WTC11 (cell line): ENCODE data around the gene CCDC157. TPM values are rescaled to one million over a fixed set of nuclear protein-coding genes. Genes with fewer than 3 reads are reported as not detected.

ENCODE experiments used
- ATAC-seq: fragments of 200-7000 bp; cut with Tn5 transposase; 2 replicates; pipeline ENCODE4 v1.10.0; 2021; ENCODE audit warnings: mild to moderate bottlenecking, moderate library complexity
- CTCF ChIA-PET: fragments of 300-600 bp; sonication (Branson Sonifier 250); formaldehyde crosslinking; loops from one replicate; lab custom pipeline; 2021; ENCODE audit warnings: antibody characterized with exemption; lab: Charles Lee
- POLR2A ChIA-PET: fragments of 350-600 bp; sonication (Branson Sonifier 250); formaldehyde crosslinking; loops from one replicate; lab custom pipeline; 2021; ENCODE audit warnings: antibody characterized with exemption; lab: Charles Lee
- DNase-seq: peaks from one replicate; pipeline ENCODE4 v3.0.0; 2021; ENCODE audit warnings: low spot score
- H3K27ac Mint-ChIP-seq: 2 replicates; pipeline ENCODE4 v1.8.0; 2021; ENCODE audit warnings: mixed read lengths
- H3K27me3 Mint-ChIP-seq: 2 replicates; pipeline ENCODE4 v1.8.0; 2021; ENCODE audit warnings: low read depth, mild to moderate bottlenecking, moderate library complexity, mixed read lengths
- H3K36me3 Mint-ChIP-seq: 2 replicates; pipeline ENCODE4 v1.8.0; 2021; ENCODE audit warnings: mixed read lengths
- H3K4me1 Mint-ChIP-seq: 2 replicates; pipeline ENCODE4 v1.8.0; 2022; ENCODE audit warnings: mixed read lengths
- H3K4me3 Mint-ChIP-seq: 2 replicates; pipeline ENCODE4 v1.8.0; 2021; ENCODE audit warnings: mild to moderate bottlenecking, moderate library complexity, mixed read lengths
- H3K9me3 Mint-ChIP-seq: 2 replicates; pipeline ENCODE4 v1.8.0; 2021; ENCODE audit warnings: mixed read lengths
- ATF3 ChIP-seq: sonication (generic); formaldehyde crosslinking; conservative IDR thresholded peaks from 2 replicates; pipeline ENCODE4 v1.8.1; 2022; ENCODE audit warnings: mild to moderate bottlenecking, missing genetic modification reagents
- CTCF ChIP-seq: fragments of 200-600 bp; IDR thresholded peaks from 2 replicates; pipeline ENCODE4 v1.8.0; 2022; ENCODE audit warnings: antibody characterized with exemption
- EMX1 ChIP-seq: fragments of 250-450 bp; sonication (Bioruptor Pico); IDR thresholded peaks from 2 replicates; pipeline ENCODE4 v1.8.0; 2021; ENCODE audit warnings: mild to moderate bottlenecking
- FOXK1 ChIP-seq: sonication (generic); formaldehyde crosslinking; IDR thresholded peaks from 2 replicates; pipeline ENCODE4 v1.8.0; 2022; ENCODE audit warnings: mild to moderate bottlenecking, moderate library complexity, missing genetic modification reagents
- FOXP1 ChIP-seq: sonication (generic); formaldehyde crosslinking; IDR thresholded peaks from 2 replicates; pipeline ENCODE4 v1.8.0; 2022; ENCODE audit warnings: missing genetic modification reagents, mild to moderate bottlenecking, moderate library complexity, borderline replicate concordance
- GABPB1 ChIP-seq: sonication (generic); formaldehyde crosslinking; IDR thresholded peaks from 2 replicates; pipeline ENCODE4 v1.8.1; 2023; ENCODE audit warnings: mild to moderate bottlenecking, missing genetic modification reagents
- GRHL2 ChIP-seq: fragments of 250-450 bp; sonication (Bioruptor Pico); IDR thresholded peaks from 2 replicates; pipeline ENCODE4 v1.8.0; 2022; ENCODE audit warnings: mild to moderate bottlenecking, moderate library complexity; ENCODE audit not compliant: insufficient replicate concordance, severe bottlenecking
- HMGA2 ChIP-seq: fragments of 250-450 bp; sonication (Bioruptor Pico); IDR thresholded peaks from 2 replicates; pipeline ENCODE4 v1.4.0; 2021; ENCODE audit warnings: mild to moderate bottlenecking, moderate library complexity
- IRF1 ChIP-seq: sonication (generic); formaldehyde crosslinking; IDR thresholded peaks from 2 replicates; pipeline ENCODE4 v1.8.0; 2023; ENCODE audit warnings: missing genetic modification reagents
- JUN ChIP-seq: sonication (generic); formaldehyde crosslinking; IDR thresholded peaks from 2 replicates; pipeline ENCODE4 v1.8.0; 2023; ENCODE audit warnings: mild to moderate bottlenecking, missing genetic modification reagents
- KAT7 ChIP-seq: sonication (generic); formaldehyde crosslinking; IDR thresholded peaks from 2 replicates; pipeline ENCODE4 v1.8.1; 2023; ENCODE audit warnings: missing genetic modification reagents, mild to moderate bottlenecking, borderline replicate concordance
- MLX ChIP-seq: sonication (generic); formaldehyde crosslinking; IDR thresholded peaks from 2 replicates; pipeline ENCODE4 v1.8.1; 2023; ENCODE audit warnings: mild to moderate bottlenecking, missing genetic modification reagents, moderate library complexity
- NR1H2 ChIP-seq: sonication (generic); formaldehyde crosslinking; IDR thresholded peaks from 2 replicates; pipeline ENCODE4 v1.9.0; 2021; ENCODE audit warnings: mild to moderate bottlenecking, moderate library complexity, missing genetic modification reagents
- NR2C2 ChIP-seq: sonication (generic); formaldehyde crosslinking; IDR thresholded peaks from 2 replicates; pipeline ENCODE4 v1.8.0; 2022; ENCODE audit warnings: mild to moderate bottlenecking, missing genetic modification reagents
- SP1 ChIP-seq: sonication (generic); formaldehyde crosslinking; conservative IDR thresholded peaks from 2 replicates; pipeline ENCODE4 v1.8.1; 2022; ENCODE audit warnings: missing genetic modification reagents
- TEAD1 ChIP-seq: sonication (generic); formaldehyde crosslinking; IDR thresholded peaks from 2 replicates; pipeline ENCODE4 v1.8.0; 2022; ENCODE audit warnings: mild to moderate bottlenecking, missing genetic modification reagents
- USF1 ChIP-seq: sonication (generic); formaldehyde crosslinking; IDR thresholded peaks from 2 replicates; pipeline ENCODE4 v1.8.0; 2022; ENCODE audit warnings: mild to moderate bottlenecking, missing genetic modification reagents
- ZNF121 ChIP-seq: sonication (generic); formaldehyde crosslinking; IDR thresholded peaks from 2 replicates; pipeline ENCODE4 v1.8.0; 2023; ENCODE audit warnings: missing genetic modification reagents
- ZNF232 ChIP-seq: sonication (generic); formaldehyde crosslinking; IDR thresholded peaks from 2 replicates; pipeline ENCODE4 v1.8.0; 2022; ENCODE audit warnings: mild to moderate bottlenecking, missing genetic modification reagents
- ZNF263 ChIP-seq: sonication (generic); formaldehyde crosslinking; IDR thresholded peaks from 2 replicates; pipeline ENCODE4 v1.8.1; 2022; ENCODE audit warnings: low read depth, mild to moderate bottlenecking, moderate library complexity, missing genetic modification reagents
- ZNF281 ChIP-seq: sonication (generic); formaldehyde crosslinking; IDR thresholded peaks from 2 replicates; pipeline ENCODE4 v1.8.0; 2023; ENCODE audit warnings: mild to moderate bottlenecking, missing genetic modification reagents
- ZNF396 ChIP-seq: fragments of 250-450 bp; sonication (Bioruptor Pico); IDR thresholded peaks from 2 replicates; pipeline ENCODE4 v1.8.0; 2021; ENCODE audit warnings: mild to moderate bottlenecking, moderate library complexity, borderline replicate concordance
- ZNF532 ChIP-seq: fragments of 250-450 bp; sonication (Bioruptor Pico); IDR thresholded peaks from 2 replicates; pipeline ENCODE4 v1.9.0; 2021; ENCODE audit warnings: mild to moderate bottlenecking, borderline replicate concordance
- total RNA-seq: library from RNA; stranded (reverse); gene quantifications from 3 replicates; pipeline ENCODE4 v1.2.3, GENCODE V29; 2021

The CCDC157 gene
- total RNA-seq, 1 experiment from 2014 or later: 6.5 TPM

- no peak for TF ChIP-seq FOXP1
- no peak for TF ChIP-seq NR1H2
- no peak for TF ChIP-seq ZNF232 (CRISPR knock-in tag)
- TF ChIP-seq IRF1: no peak
- TF ChIP-seq, all 79 proteins: peak for 0
These were observed 11.6 kb downstream of the CCDC157 start (continued) for GRCh38 chr22:30368420-30368819.

- TF ChIP-seq NR2C2 (CRISPR knock-in tag) (no peak), FOXK1 (CRISPR knock-in tag) (no peak), CTCF (no peak), GRHL2 (no peak), ZNF121 (CRISPR knock-in tag) (no peak), KAT7 (CRISPR knock-in tag) (no peak), MLX (no peak), USF1 (CRISPR knock-in tag) (no peak), ZNF263 (no peak), ZNF396 (CRISPR knock-in tag) (no peak), ZNF532 (CRISPR knock-in tag) (no peak), GABPB1 (CRISPR knock-in tag) (no peak), JUN (CRISPR knock-in tag) (no peak), ATF3 (CRISPR knock-in tag) (no peak), EMX1 (CRISPR knock-in tag) (no peak), TEAD1 (CRISPR knock-in tag) (no peak), ZNF281 (CRISPR knock-in tag) (no peak), HMGA2 (CRISPR knock-in tag) (no peak), SP1 (CRISPR knock-in tag) (no peak)
- H3K4me3 Mint-ChIP-seq: no peak overlapping the region
- 0 out of 2 replicates have a peak, but pooled peaks cover 3% of the 10 kb centered on the region for H3K4me1 Mint-ChIP-seq
- H3K27me3 Mint-ChIP-seq: no peaks in the 10 kb centered on the region
- POLR2A ChIA-PET: no interaction called here
- CTCF ChIA-PET: no interaction called here
- no peak for ATAC-seq
- no peaks in the 10 kb centered on the region for H3K36me3 Mint-ChIP-seq
- H3K27ac Mint-ChIP-seq: 0 out of 2 replicates have a peak overlapping the region, but pooled peaks have one; percentile 27
- H3K9me3 Mint-ChIP-seq: no peaks in the 10 kb centered on the region
- DNase-seq: no peak
These were observed 13.9 kb downstream of the CCDC157 start for GRCh38 chr22:30370641-30371230.
